Adrenal gland (tissue), 5 donors: ENCODE measurements around the gene ADGRE1.

Experiments used
- CTCF ChIP-seq, 6 experiments: fragments of 450-650 bp in 4 of 6; fragments of 200-600 bp in 2 of 6; sonication (generic) in 1 of 6; IDR thresholded peaks; 1 replicate in 5 of 6; 2 replicates in 1 of 6; pipeline versions ENCODE4 v1.5.1 to v1.8.0; 2016 to 2021; ENCODE audit warnings: antibody characterized with exemption in 6 of 6, mild to moderate bottlenecking in 2 of 6, moderate library complexity in 1 of 6
- POLR2A ChIP-seq, 2 donors: fragments of 450-650 bp; IDR thresholded peaks; one replicate each; pipeline ENCODE4 v1.6.1; 2017; ENCODE audit warnings: antibody characterized with exemption in 2 of 2, mild to moderate bottlenecking in 2 of 2, moderate library complexity in 1 of 2
- donor health status: DM: no; HTN: no; CAD: no.

DNA sequence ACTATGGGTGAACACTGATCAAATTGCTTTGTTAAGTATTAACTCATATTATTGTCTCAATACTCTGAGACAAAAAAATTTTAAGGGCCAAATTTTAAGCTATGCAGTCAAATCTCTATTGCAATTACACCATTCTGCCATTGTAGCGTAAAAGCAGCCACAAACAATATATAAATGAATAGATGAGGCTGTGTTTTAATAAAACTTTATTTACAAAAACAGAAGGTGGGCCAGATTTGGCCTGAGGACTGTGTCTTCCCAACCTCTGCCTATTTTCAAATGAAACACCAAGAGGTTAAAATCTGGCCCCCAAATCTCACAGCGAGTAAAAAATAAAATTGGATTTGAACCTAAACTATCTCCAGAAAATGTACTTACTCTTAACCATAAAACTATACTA, 82.1 kb downstream of the ADGRE1 start:
- TF ChIP-seq CTCF (IDR thresholded peaks at IDR 0.05) (no peak), POLR2A (IDR thresholded peaks at IDR 0.05) (no peak)
